ENCODE results near the gene THSD4. TPM values are rescaled to one million over a fixed set of nuclear protein-coding genes. Genes with fewer than 3 reads are reported as not detected.

Gene THSD4
- total RNA-seq, 1 donor from 2014 or later: 2.5 TPM

GRCh38 chr15:71742964-71743363, 627.7 kb downstream of the THSD4 start:
- no peak overlapping the region for H2AFZ ChIP-seq (ENCODE audit: low read depth, low read length)
- no peaks in the 10 kb centered on the region for H4K20me1 ChIP-seq (ENCODE audit: insufficient read depth, low read length)
- Mint-ChIP-seq H3K27me3 (ENCODE audit: low read depth, unreplicated experiment) (peaks cover 7% of the 10 kb centered on the region), H3K4me3 (ENCODE audit: unreplicated experiment) (no peak overlapping the region), H3K9me3 (ENCODE audit: unreplicated experiment) (no peaks in the 10 kb centered on the region), H3K4me1 (ENCODE audit: low read depth, unreplicated experiment) (peaks cover 5% of the 10 kb centered on the region), H3K27ac (ENCODE audit: unreplicated experiment) (no peak overlapping the region), H3K36me3 (ENCODE audit: low read depth, unreplicated experiment) (no peaks in the 10 kb centered on the region)
- no peak overlapping the region for H3K9ac ChIP-seq (ENCODE audit: low read length)
- H3K27me3 ChIP-seq (ENCODE audit: insufficient read depth, low read length): no peaks in the 10 kb centered on the region
- no peak for TF ChIP-seq CTCF (IDR thresholded peaks at IDR 0.05; ENCODE audit: insufficient read depth, low read depth, low read length)
- TF ChIP-seq EZH2 (IDR thresholded peaks at IDR 0.05; ENCODE audit: insufficient read depth, low read length): no peak
- no peak for DNase-seq (ENCODE audit: low read depth)
- H3K79me2 ChIP-seq (ENCODE audit: insufficient read depth, low read length): no peaks in the 10 kb centered on the region
- FAIRE-seq: no peak
- H3K4me1 ChIP-seq (ENCODE audit: insufficient read depth, low read length): peaks cover 15% of the 10 kb centered on the region
- no peaks in the 10 kb centered on the region for H3K36me3 ChIP-seq (ENCODE audit: insufficient read depth, low read length)
- H3K4me2 ChIP-seq (ENCODE audit: low read length): no peak overlapping the region
- no peak overlapping the region for H3K4me3 ChIP-seq (ENCODE audit: insufficient read depth, low read depth, low read length)
- no peak overlapping the region for H3K27ac ChIP-seq (ENCODE audit: low read depth, low read length)
- no peaks in the 10 kb centered on the region for H3K9me3 ChIP-seq (ENCODE audit: insufficient read depth, low read depth, low read length)

GRCh38 chr15:71743861-71744382, 628.7 kb downstream of the THSD4 start:
- Histone ChIP-seq H3K79me2 (ENCODE audit: insufficient read depth, low read length) (no peaks in the 10 kb centered on the region), H3K27ac (ENCODE audit: low read depth, low read length) (no peak overlapping the region), H3K4me1 (ENCODE audit: insufficient read depth, low read length) (peaks cover 24% of the 10 kb centered on the region), H3K27me3 (ENCODE audit: insufficient read depth, low read length) (no peaks in the 10 kb centered on the region), H2AFZ (ENCODE audit: low read depth, low read length) (no peak overlapping the region), H3K9me3 (ENCODE audit: insufficient read depth, low read depth, low read length) (no peaks in the 10 kb centered on the region), H3K9ac (ENCODE audit: low read length) (no peak overlapping the region), H3K4me2 (ENCODE audit: low read length) (no peak overlapping the region), H4K20me1 (ENCODE audit: insufficient read depth, low read length) (no peaks in the 10 kb centered on the region), H3K36me3 (ENCODE audit: insufficient read depth, low read length) (no peaks in the 10 kb centered on the region), H3K4me3 (ENCODE audit: insufficient read depth, low read depth, low read length) (no peak overlapping the region)
- H3K4me1 Mint-ChIP-seq (ENCODE audit: low read depth, unreplicated experiment): peaks cover 9% of the 10 kb centered on the region
- FAIRE-seq (no peak), DNase-seq (ENCODE audit: low read depth) (no peak)
- TF ChIP-seq EZH2 (IDR thresholded peaks at IDR 0.05; ENCODE audit: insufficient read depth, low read length): no peak
- TF ChIP-seq CTCF (IDR thresholded peaks at IDR 0.05; ENCODE audit: insufficient read depth, low read depth, low read length): peak; percentile 80
- H3K4me3 Mint-ChIP-seq (ENCODE audit: unreplicated experiment): no peak overlapping the region
- no peak overlapping the region for H3K27ac Mint-ChIP-seq (ENCODE audit: unreplicated experiment)
- H3K9me3 Mint-ChIP-seq (ENCODE audit: unreplicated experiment): no peaks in the 10 kb centered on the region
- H3K36me3 Mint-ChIP-seq (ENCODE audit: low read depth, unreplicated experiment): no peaks in the 10 kb centered on the region
- peaks cover 7% of the 10 kb centered on the region for H3K27me3 Mint-ChIP-seq (ENCODE audit: low read depth, unreplicated experiment)

GRCh38 chr15:71746719-71747118, 631.4 kb downstream of the THSD4 start:
- H3K4me3 ChIP-seq (ENCODE audit: insufficient read depth, low read depth, low read length): no peak overlapping the region
- TF ChIP-seq CTCF (IDR thresholded peaks at IDR 0.05; ENCODE audit: insufficient read depth, low read depth, low read length) (no peak), EZH2 (IDR thresholded peaks at IDR 0.05; ENCODE audit: insufficient read depth, low read length) (no peak)
- H3K9ac ChIP-seq (ENCODE audit: low read length): no peak overlapping the region
- no peak overlapping the region for H2AFZ ChIP-seq (ENCODE audit: low read depth, low read length)
- H3K36me3 Mint-ChIP-seq (ENCODE audit: low read depth, unreplicated experiment): no peaks in the 10 kb centered on the region
- no peak overlapping the region for H3K27ac Mint-ChIP-seq (ENCODE audit: unreplicated experiment)
- H3K4me1 ChIP-seq (ENCODE audit: insufficient read depth, low read length): peaks cover 25% of the 10 kb centered on the region
- no peak overlapping the region for H3K27ac ChIP-seq (ENCODE audit: low read depth, low read length)
- no peak overlapping the region for H3K4me3 Mint-ChIP-seq (ENCODE audit: unreplicated experiment)
- H3K9me3 Mint-ChIP-seq (ENCODE audit: unreplicated experiment): no peaks in the 10 kb centered on the region
- H3K9me3 ChIP-seq (ENCODE audit: insufficient read depth, low read depth, low read length): no peaks in the 10 kb centered on the region
- H3K4me2 ChIP-seq (ENCODE audit: low read length): no peak overlapping the region
- no peaks in the 10 kb centered on the region for H3K79me2 ChIP-seq (ENCODE audit: insufficient read depth, low read length)
- DNase-seq (ENCODE audit: low read depth) (no peak), FAIRE-seq (no peak)
- no peaks in the 10 kb centered on the region for H4K20me1 ChIP-seq (ENCODE audit: insufficient read depth, low read length)
- peaks cover 9% of the 10 kb centered on the region for H3K4me1 Mint-ChIP-seq (ENCODE audit: low read depth, unreplicated experiment)
- no peaks in the 10 kb centered on the region for H3K27me3 ChIP-seq (ENCODE audit: insufficient read depth, low read length)
- H3K36me3 ChIP-seq (ENCODE audit: insufficient read depth, low read length): no peaks in the 10 kb centered on the region
- H3K27me3 Mint-ChIP-seq (ENCODE audit: low read depth, unreplicated experiment): peaks cover 7% of the 10 kb centered on the region
